GM19372 (cell line): ENCODE data around the gene RUSF1.
"Not testable (repeated sequence)": the region's sequence is repeated elsewhere in the genome, so short reads cannot be mapped to it uniquely, and the experiment has no call there.

Experiments
- ATAC-seq: cut with Tn5 transposase; IDR thresholded peaks from one replicate; pipeline ENCODE4 v1.9.1; 2021; ENCODE audit warnings: mild to moderate bottlenecking, low read depth, moderate library complexity; ENCODE audit not compliant: unreplicated experiment

RUSF1 gene

GRCh38 chr16:31458073-31458843 is 49.9 kb downstream of the RUSF1 start:
- no peak for ATAC-seq

GRCh38 chr16:31456988-31457360 is 51.2 kb downstream of the RUSF1 start:
- no peak for ATAC-seq

- ATAC-seq = no peak
These were observed 52.4 kb downstream of the RUSF1 start for GRCh38 chr16:31455601-31456314.

GRCh38 chr16:31453255-31454204 is 54.7 kb downstream of the RUSF1 start:
- no peak for ATAC-seq

- no peak for ATAC-seq
These were observed 55.5 kb downstream of the RUSF1 start for GRCh38 chr16:31452631-31453106.

- no peak for ATAC-seq
These were observed 56.4 kb downstream of the RUSF1 start for GRCh38 chr16:31451681-31452351.

- ATAC-seq = no peak
These were observed 57.0 kb downstream of the RUSF1 start for GRCh38 chr16:31451201-31451600.

- ATAC-seq = not testable (repeated sequence)
These were observed 62.3 kb downstream of the RUSF1 start for GRCh38 chr16:31445931-31446330.

GRCh38 chr16:31441956-31442355 is 66.2 kb downstream of the RUSF1 start:
- no peak for ATAC-seq

- no peak for ATAC-seq
These were observed 67.5 kb downstream of the RUSF1 start for GRCh38 chr16:31440516-31441184.

- ATAC-seq = no peak
These were observed 68.7 kb downstream of the RUSF1 start for GRCh38 chr16:31439519-31439918.
